Endothelial cell of umbilical vein (primary cell): ENCODE results near the gene HDAC11. TPM values are rescaled to one million over a fixed set of nuclear protein-coding genes. Genes with fewer than 3 reads are reported as not detected.

Experiments
- BruUV-seq: library from RNA; stranded (reverse); fragments of 400-500 nt; replicated peaks from 2 replicates; lab custom pipeline; 2021; lab: Mats Ljungman, UMichigan
- CTCF ChIA-PET: fragments of 300-600, 350-600 bp; sonication (Branson Sonifier 250); formaldehyde crosslinking; loops from one replicate; lab custom pipeline; 2021; ENCODE audit warnings: antibody characterized with exemption, inconsistent platforms; lab: Charles Lee
- POLR2A ChIA-PET: fragments of 300-600, 350-600 bp; sonication (Branson Sonifier 250); formaldehyde crosslinking; loops from one replicate; lab custom pipeline; 2021; ENCODE audit warnings: antibody characterized with exemption, inconsistent platforms; lab: Charles Lee
- DNase-seq: peaks from one replicate; pipeline ENCODE4 v3.0.0-alpha.2; 2011; ENCODE audit warnings: low read depth, low spot score
- FAIRE-seq: peaks from 2 replicates; lab custom pipeline; 2011; peaks lifted over from hg19 to GRCh38; lab: Jason Lieb, UNC
- H2AFZ ChIP-seq: 2 replicates; pipeline ENCODE4 v1.6.0; 2012; ENCODE audit warnings: low read depth, low read length, control low read depth, inconsistent platforms
- H3K27ac ChIP-seq: 2 replicates; pipeline ENCODE4 v1.5.1; 2011; ENCODE audit warnings: low read depth, mild to moderate bottlenecking, control low read depth, low read length, moderate library complexity; ENCODE audit not compliant: insufficient read depth
- H3K27me3 ChIP-seq, 2 experiments: 2 replicates each; pipeline versions ENCODE4 v1.6.0 to v1.6.1; 2011; ENCODE audit warnings: low read length in 2 of 2, mixed read lengths in 1 of 2; ENCODE audit not compliant: control insufficient read depth in 2 of 2, insufficient read depth in 2 of 2
- H3K36me3 ChIP-seq, 2 experiments: 2 replicates in 1 of 2; 3 replicates in 1 of 2; pipeline ENCODE4 v1.5.1; 2011; ENCODE audit warnings: low read length in 2 of 2, mild to moderate bottlenecking in 1 of 2, moderate library complexity in 1 of 2; ENCODE audit not compliant: control insufficient read depth in 2 of 2, insufficient read depth in 2 of 2; ENCODE audit errors: extremely low read depth in 1 of 2
- H3K4me1 ChIP-seq: 3 replicates; pipeline ENCODE4 v1.5.1; 2011; ENCODE audit warnings: mild to moderate bottlenecking, low read length; ENCODE audit not compliant: control insufficient read depth, insufficient read depth; ENCODE audit errors: extremely low read depth
- H3K4me2 ChIP-seq: 2 replicates; pipeline ENCODE4 v1.6.1; 2011; ENCODE audit warnings: low read length, control low read depth, mixed read lengths; ENCODE audit not compliant: insufficient read depth
- H3K4me3 ChIP-seq, 3 experiments: fragments of 200-600 bp in 1 of 3; sonication (generic), shearing (Covaris generic) in 1 of 3; replicated peaks in 1 of 3; 2 replicates each; pipeline ENCODE4 v1.5.1; 2011 to 2016; ENCODE audit warnings: control low read depth in 3 of 3, low read length in 3 of 3, mild to moderate bottlenecking in 2 of 3, inconsistent platforms in 1 of 3, low read depth in 1 of 3, moderate library complexity in 1 of 3; ENCODE audit not compliant: insufficient read depth in 1 of 3
- H3K79me2 ChIP-seq: 2 replicates; pipeline ENCODE4 v1.6.0; 2012; ENCODE audit warnings: low read length, inconsistent platforms; ENCODE audit not compliant: control insufficient read depth, insufficient read depth
- H3K9ac ChIP-seq: replicated peaks from 2 replicates; pipeline ENCODE3; 2011; ENCODE audit warnings: low read length, control low read depth; ENCODE audit not compliant: insufficient read depth; ENCODE audit errors: extremely low read depth
- H3K9me1 ChIP-seq: replicated peaks from 3 replicates; pipeline ENCODE4 v1.6.0; 2011; ENCODE audit warnings: mild to moderate bottlenecking, low read length; ENCODE audit not compliant: control insufficient read depth, insufficient read depth; ENCODE audit errors: extremely low read depth
- H3K9me3 ChIP-seq: replicated peaks from 2 replicates; pipeline ENCODE4 v1.5.1; 2012; ENCODE audit warnings: low read length, inconsistent platforms; ENCODE audit not compliant: control insufficient read depth, insufficient read depth
- H4K20me1 ChIP-seq: replicated peaks from 2 replicates; pipeline ENCODE3; 2011; ENCODE audit warnings: mild to moderate bottlenecking, low read length; ENCODE audit not compliant: control insufficient read depth, insufficient read depth; ENCODE audit errors: extremely low read depth
- CTCF ChIP-seq, 2 donors: IDR thresholded peaks; 1 replicate in 1 of 2; 2 replicates in 1 of 2; pipeline ENCODE4 v1.5.1; 2011; ENCODE audit warnings: low read length in 2 of 2, mild to moderate bottlenecking in 2 of 2, moderate library complexity in 2 of 2, control low read depth in 1 of 2, inconsistent platforms in 1 of 2, low read depth in 1 of 2; ENCODE audit not compliant: insufficient read depth in 1 of 2; ENCODE audit errors: extremely low read depth in 1 of 2
- EZH2 ChIP-seq: IDR thresholded peaks from 2 replicates; pipeline ENCODE4 v1.6.1; 2012; ENCODE audit warnings: borderline replicate concordance, low read depth, mild to moderate bottlenecking, moderate library complexity, low read length, inconsistent platforms; ENCODE audit not compliant: severe bottlenecking
- FOS ChIP-seq: IDR thresholded peaks from 2 replicates; pipeline ENCODE4 v1.6.1; 2011; ENCODE audit warnings: mild to moderate bottlenecking, low read length, moderate library complexity, borderline replicate concordance; ENCODE audit not compliant: insufficient read depth
- GATA2 ChIP-seq: IDR thresholded peaks from 2 replicates; pipeline ENCODE4 v1.7.0; 2011; ENCODE audit warnings: low read depth, mild to moderate bottlenecking, moderate library complexity, mixed read lengths, low read length; ENCODE audit not compliant: insufficient read length, insufficient read depth
- JUN ChIP-seq: IDR thresholded peaks from 2 replicates; pipeline ENCODE4 v1.6.1; 2011; ENCODE audit warnings: borderline replicate concordance, low read depth; ENCODE audit not compliant: insufficient read length, insufficient read depth
- MYC ChIP-seq: IDR thresholded peaks from one replicate; pipeline ENCODE4 v1.6.1; 2011; ENCODE audit warnings: mild to moderate bottlenecking, low read depth, low read length
- POLR2A ChIP-seq: IDR thresholded peaks from 2 replicates; pipeline ENCODE4 v1.6.1; 2012; ENCODE audit warnings: low read depth, mild to moderate bottlenecking, control low read depth, low read length
- POLR2AphosphoS5 ChIP-seq: IDR thresholded peaks from 2 replicates; pipeline ENCODE4 v1.6.1; 2012; ENCODE audit warnings: low read depth, mild to moderate bottlenecking, control low read depth, low read length, moderate library complexity; ENCODE audit not compliant: insufficient read depth
- dilution Hi-C: fragments of 300-500 bp; cut with MboI; formaldehyde crosslinking; loops from one replicate; pipeline ENCODE4 v1.15.0; 2019; ENCODE audit warnings: low sequenced_read_pairs; ENCODE audit not compliant: extremely low pct_ligation_motif_present
- intact Hi-C: fragments of 100-400 bp; cut with micrococcal nuclease; formaldehyde crosslinking; loops from one replicate; pipeline ENCODE4 v1.10.0; 2022
- polyA plus RNA-seq, 4 experiments: library from polyadenylated mRNA; depleted of rRNA in 3 of 4; stranded (reverse) in 3 of 4; unstranded in 1 of 4; fragments of >200 nt; gene quantifications; 2 replicates each; pipeline versions ENCODE4 v1.2.1 to v1.2.3, GENCODE V29; 2011 to 2012; ENCODE audit warnings: missing spikeins in 1 of 4
- total RNA-seq: library from RNA; stranded (reverse); gene quantifications from 2 replicates; pipeline ENCODE4 v1.2.3, GENCODE V29; 2021
- TF ChIP-seq, protein P1 (sequence below): IDR thresholded peaks from 2 replicates; pipeline ENCODE4 v1.6.1; 2011; ENCODE audit not compliant: insufficient read depth, insufficient read length

HDAC11 gene
- total and polyA plus RNA-seq, 2 donors (not counting 3 experiments of a cell fraction or from before 2014, with no cell fraction given): 6.8 to 8.8 TPM

DNA sequence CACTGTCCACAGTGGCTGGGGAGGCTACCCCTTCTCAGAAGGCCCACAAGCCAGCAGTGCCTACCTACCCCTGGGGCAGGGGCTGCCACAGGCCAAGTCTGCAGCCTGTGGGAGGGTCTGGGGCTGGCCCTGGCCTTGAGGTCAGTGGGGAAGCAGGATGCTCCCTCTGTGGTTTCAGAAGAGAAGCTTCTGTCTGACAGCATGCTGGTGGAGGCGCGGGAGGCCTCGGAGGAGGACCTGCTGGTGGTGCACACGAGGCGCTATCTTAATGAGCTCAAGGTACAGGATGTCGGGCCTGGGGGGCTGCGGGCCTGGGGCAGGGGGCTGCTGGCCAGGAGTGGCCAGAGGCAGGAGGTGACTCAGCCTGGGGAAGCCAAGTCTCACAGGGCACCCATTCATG is 3.2 kb downstream of the HDAC11 start:
- Histone ChIP-seq H4K20me1 (no peaks in the 10 kb centered on the region), H3K4me1 (peaks cover 3% of the 10 kb centered on the region), H3K36me3 (no peaks in the 10 kb centered on the region), H2AFZ (no peak overlapping the region), H3K4me3 (no peak overlapping the region), H3K79me2 (no peaks in the 10 kb centered on the region), H3K27ac (no peak overlapping the region), H3K27me3 (no peaks in the 10 kb centered on the region), H3K9me1 (no peaks in the 10 kb centered on the region), H3K9me3 (no peaks in the 10 kb centered on the region), H3K4me2 (no peak overlapping the region), H3K9ac (no peak overlapping the region)
- ChIA-PET POLR2A (no interaction called here), CTCF (interaction anchor here (0.7 to 2.8 kb wide), 7 partner anchors 11 to 391 kb away, joined by 3 to 8 read pairs (median 4); no protein-coding TSS in a partner anchor)
- no peak for FAIRE-seq
- TF ChIP-seq POLR2AphosphoS5: no peak
- no peak for TF ChIP-seq FOS
- TF ChIP-seq GATA2: no peak
- TF ChIP-seq JUN: no peak
- TF ChIP-seq MYC: no peak
- no peak for TF ChIP-seq POLR2A
- TF ChIP-seq CTCF (IDR thresholded peaks at IDR 0.05; ENCODE audit: extremely low read depth in 1 of 2, insufficient read depth in 1 of 2, low read depth in 1 of 2, low read length in 2 of 2): no peak
- TF ChIP-seq EZH2: no peak
- TF ChIP-seq, protein P1, sequence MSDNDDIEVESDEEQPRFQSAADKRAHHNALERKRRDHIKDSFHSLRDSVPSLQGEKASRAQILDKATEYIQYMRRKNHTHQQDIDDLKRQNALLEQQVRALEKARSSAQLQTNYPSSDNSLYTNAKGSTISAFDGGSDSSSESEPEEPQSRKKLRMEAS: no peak
- intact Hi-C loops: loop anchor here (10.0 kb wide), 1 partner anchor 402 kb away; the partner anchor contains the start of gene WNT7A
- no peak for DNase-seq
- dilution Hi-C loops: no loop called here
- BruUV-seq: no TSS peak
